Fibroblast of pulmonary artery (primary cell): Measurements from ENCODE around the gene NTRK1.

Experiments used
- DNase-seq: peaks from one replicate; pipeline ENCODE4 v3.0.0-alpha.2; 2010; ENCODE audit warnings: low read depth
- H3K4me3 ChIP-seq: replicated peaks from 2 replicates; pipeline ENCODE4 v1.5.1; 2011; ENCODE audit warnings: low read depth, mild to moderate bottlenecking, control low read depth, low read length, moderate library complexity
- CTCF ChIP-seq: IDR thresholded peaks from 2 replicates; pipeline ENCODE4 v1.5.1; 2011; ENCODE audit warnings: mild to moderate bottlenecking, control low read depth, low read length, inconsistent platforms; ENCODE audit errors: missing control alignments

Gene NTRK1

GRCh38 chr1:156862584-156862983, 1.9 kb downstream of the NTRK1 start:
- no peak for TF ChIP-seq CTCF
- no peak overlapping the region for H3K4me3 ChIP-seq
- no peak for DNase-seq

DNA sequence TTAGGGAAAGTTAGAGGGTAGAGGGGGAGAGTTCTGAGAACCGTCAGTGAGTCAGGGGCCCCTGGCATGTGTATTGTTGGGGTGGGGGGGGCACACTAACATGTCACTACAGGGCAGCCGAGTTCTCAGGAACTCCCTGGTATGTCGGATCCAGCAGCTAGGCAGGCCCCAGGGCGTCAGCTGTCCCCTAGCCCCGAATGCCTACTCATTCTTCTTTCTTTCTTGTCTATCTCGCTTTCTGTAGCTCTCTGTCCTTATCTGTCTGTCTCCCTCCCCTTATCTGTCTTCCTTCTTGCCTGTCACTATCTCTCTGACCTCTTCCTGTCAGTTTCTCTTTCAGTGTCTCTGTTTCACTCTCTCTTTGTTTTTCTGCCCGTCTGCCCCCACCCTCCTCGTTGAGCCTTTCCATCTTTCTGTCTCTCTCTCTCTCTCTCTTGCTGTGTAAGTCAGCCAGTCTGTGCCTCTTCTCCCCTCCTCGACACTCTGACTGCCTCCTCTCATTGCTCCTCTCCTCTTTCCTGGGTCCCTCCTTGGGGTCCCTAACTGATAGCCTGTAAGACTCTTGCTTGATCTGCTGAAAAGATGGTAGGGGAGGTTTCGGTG, 2.4 kb downstream of the NTRK1 start:
- DNase-seq: no peak
- no peak overlapping the region for H3K4me3 ChIP-seq
- TF ChIP-seq CTCF: no peak

DNA sequence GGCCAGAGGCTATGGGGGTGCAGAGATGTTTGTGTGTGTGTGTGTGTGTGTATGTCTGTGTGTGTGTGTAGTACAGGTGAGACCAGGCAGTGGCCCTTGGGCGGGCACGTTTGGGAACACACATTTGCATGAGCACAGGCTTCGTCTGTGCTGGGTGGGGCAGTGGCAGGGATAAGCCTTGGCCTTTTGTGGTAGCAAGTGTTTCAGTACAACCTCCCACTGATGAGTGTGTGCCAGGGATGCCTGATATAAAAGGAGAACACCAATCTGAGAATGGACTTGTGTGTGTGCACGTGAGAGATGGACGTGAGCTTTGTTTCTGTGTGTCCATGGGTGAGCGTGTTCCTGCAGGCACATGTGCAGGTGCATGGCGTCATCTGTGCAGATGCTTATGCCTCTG, 3.0 kb downstream of the NTRK1 start:
- no peak for TF ChIP-seq CTCF
- no peak overlapping the region for H3K4me3 ChIP-seq
- no peak for DNase-seq

GRCh38 chr1:156864796-156865195, 4.1 kb downstream of the NTRK1 start:
- DNase-seq: no peak
- no peak overlapping the region for H3K4me3 ChIP-seq
- TF ChIP-seq CTCF: no peak

GRCh38 chr1:156865258-156865657, 4.6 kb downstream of the NTRK1 start:
- H3K4me3 ChIP-seq: no peak overlapping the region
- no peak for TF ChIP-seq CTCF
- no peak for DNase-seq

GRCh38 chr1:156865865-156866248, 5.2 kb downstream of the NTRK1 start:
- DNase-seq: no peak
- TF ChIP-seq CTCF: no peak
- no peak overlapping the region for H3K4me3 ChIP-seq

DNA sequence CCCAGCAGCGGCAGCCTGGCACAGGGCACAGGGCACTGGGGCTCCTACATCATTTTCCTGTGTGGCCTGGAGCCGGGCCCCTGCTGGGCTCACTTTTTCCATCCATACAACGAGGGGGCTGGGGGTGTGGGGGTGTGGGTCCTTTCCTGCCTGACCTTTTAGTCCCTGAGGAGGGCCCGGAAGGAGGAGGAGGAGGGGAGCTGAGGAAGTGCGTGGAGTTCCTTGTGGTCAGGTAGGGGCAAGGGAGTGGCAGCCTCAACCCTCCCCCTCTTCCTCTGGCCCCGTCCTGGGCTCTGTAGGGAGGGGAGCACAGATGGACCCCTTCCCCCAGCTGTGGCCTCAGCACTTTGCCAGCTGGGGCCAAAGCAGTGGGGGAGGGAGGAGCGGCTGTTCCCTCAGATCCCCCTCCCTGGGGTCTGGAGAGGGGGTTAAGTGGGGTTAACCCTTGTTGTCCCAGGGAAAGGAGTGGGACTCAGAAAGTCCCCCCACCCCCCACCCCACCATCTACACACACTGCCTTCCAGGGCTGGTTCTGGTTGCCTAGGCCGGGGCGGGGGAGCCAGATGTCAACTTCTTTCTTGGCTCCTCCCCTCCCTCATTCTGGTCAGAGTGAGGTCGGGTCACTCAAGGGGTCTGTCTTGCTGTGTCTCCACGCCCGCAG, 5.7 kb downstream of the NTRK1 start:
- DNase-seq: no peak
- no peak for TF ChIP-seq CTCF
- no peak overlapping the region for H3K4me3 ChIP-seq
